Right ventricle myocardium superior (tissue), 1 donor: ENCODE results near the gene F10. TPM values are rescaled to one million over a fixed set of nuclear protein-coding genes. Genes with fewer than 3 reads are reported as not detected.

Source experiments
- ATAC-seq: fragments of 200-7000 bp; cut with Tn5 transposase; one replicate; pipeline ENCODE4 v1.9.1; 2020; ENCODE audit warnings: mild to moderate bottlenecking; ENCODE audit not compliant: poor library complexity
- DNase-seq: peaks from one replicate; pipeline ENCODE4 v3.0.0-alpha.2; 2020
- intact Hi-C: fragments of 100-400 bp; cut with DNase I; formaldehyde crosslinking; loops from one replicate; pipeline ENCODE4 v1.11.2; 2022
- total RNA-seq: library from RNA; stranded (reverse); fragmentation: NEBNext Ultra II Directional; extraction: Animal tissue kit (Norgen Biotek cat#: 25700); gene quantifications from one replicate; pipeline ENCODE4 v1.2.1, GENCODE V29; 2021
- donor health status: DM: no; HTN: yes; CAD: no; lungs with severe emphysema.

Gene F10
- total RNA-seq, 1 donor from 2014 or later = 4.5 TPM

DNA sequence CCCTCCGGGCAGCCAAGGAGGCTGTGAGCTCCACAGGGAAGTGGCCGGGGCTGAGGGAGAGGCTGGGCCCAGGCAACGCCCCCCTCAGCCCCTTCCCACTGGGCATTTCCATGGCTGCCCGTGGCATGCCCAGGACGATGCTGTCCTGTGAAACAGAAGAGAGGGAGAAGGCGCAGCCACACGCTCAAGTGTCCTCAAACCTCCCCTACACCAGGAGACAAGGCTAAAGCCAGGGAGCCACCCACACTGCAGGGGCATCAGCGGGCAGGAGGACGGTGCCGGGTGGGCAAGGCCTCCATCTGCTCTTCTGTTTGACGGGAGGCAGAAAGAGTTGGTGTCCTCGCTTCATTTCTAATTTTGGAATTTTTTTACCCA lies 21.6 kb downstream of the F10 start:
- no peak for DNase-seq
- intact Hi-C loops = no loop called here

GRCh38 chr13:113145496-113145895 lies 22.9 kb downstream of the F10 start:
- no peak for ATAC-seq
- no peak for DNase-seq
- intact Hi-C loops = no loop called here

More for the DNA sequence above, 21.6 kb downstream of the F10 start:
- no peak for ATAC-seq

DNA sequence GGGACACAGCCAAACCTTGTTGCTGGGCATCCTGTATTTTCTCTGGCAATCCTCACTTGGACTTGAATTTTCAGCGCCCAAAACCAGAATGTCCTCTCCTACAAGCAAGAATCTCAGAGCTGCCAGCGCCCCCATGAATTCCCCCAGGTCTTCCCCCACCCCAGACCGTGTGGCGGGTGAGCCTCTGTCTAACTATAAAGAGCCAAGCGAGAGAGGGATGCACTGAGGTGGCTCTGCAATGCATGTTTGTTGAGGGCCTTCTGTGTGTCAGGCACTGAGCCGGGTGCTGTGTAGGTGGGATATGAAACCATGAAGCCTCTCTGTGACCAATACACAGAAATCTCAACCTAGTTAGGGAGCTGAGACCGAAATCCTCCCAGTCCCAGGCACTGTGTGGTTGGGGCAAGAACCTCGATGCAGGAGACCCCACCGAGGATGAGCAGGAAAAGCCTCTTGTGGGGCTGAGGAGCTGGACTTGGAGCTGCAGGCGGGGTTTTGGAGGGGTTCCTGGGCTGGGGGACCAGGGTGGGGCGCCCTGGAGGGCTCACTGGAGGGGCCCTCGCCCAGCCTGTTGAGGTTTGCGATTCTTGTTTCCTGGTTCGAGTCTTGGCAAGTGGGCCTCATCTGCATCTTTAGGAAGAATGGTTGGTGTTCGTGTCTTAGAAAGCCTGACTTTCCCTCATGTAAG lies 23.5 kb downstream of the F10 start:
- DNase-seq = no peak

GRCh38 chr13:113146750-113147149 lies 24.2 kb downstream of the F10 start:
- intact Hi-C loops = no loop called here
- ATAC-seq (no peak), DNase-seq (no peak)

More for the DNA sequence above, 23.5 kb downstream of the F10 start:
- intact Hi-C loops = no loop called here
- ATAC-seq = no peak

DNA sequence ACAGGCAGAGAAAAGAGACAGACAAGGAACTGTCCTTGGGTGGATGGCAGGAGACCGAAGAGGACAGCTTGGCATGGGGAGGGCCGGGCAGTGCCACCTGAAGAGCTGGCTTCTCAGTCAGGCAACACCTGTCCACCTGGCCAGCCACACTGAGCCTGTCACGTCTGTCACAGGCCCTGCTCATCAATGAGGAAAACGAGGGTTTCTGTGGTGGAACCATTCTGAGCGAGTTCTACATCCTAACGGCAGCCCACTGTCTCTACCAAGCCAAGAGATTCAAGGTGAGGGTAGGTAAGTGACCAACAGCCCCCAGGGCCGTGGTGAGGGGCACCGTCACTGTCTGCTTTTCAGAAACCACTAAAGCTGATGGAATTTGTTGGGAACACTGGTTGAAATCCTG lies 24.6 kb downstream of the F10 start:
- DNase-seq = no peak
- ATAC-seq = no peak
- intact Hi-C loops = no loop called here

DNA sequence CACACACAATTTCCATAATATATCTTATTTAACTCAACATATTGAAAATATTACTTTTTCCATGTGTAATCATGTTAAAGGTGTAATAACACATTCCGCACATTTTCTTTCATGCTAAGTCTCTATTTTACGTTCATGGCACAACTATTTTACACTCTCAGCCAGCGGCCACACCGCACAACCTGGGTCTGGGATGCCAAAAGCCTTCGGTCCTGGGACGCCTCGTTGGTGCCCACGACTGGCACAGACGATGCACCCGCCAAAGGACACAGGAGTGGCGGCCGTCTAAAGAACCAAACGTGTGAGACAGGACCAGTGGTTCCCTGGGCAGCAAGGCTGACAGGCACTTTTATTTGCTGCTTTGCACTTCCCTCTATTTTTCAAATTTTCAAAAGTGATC lies 25.8 kb downstream of the F10 start:
- DNase-seq = no peak

GRCh38 chr13:113148940-113149503 lies 26.4 kb downstream of the F10 start:
- intact Hi-C loops = no loop called here
- ATAC-seq (no peak), DNase-seq (no peak)

More for the DNA sequence above, 25.8 kb downstream of the F10 start:
- intact Hi-C loops = no loop called here
- no peak for ATAC-seq

GRCh38 chr13:113149711-113150549 lies 27.3 kb downstream of the F10 start:
- ATAC-seq = no peak
- DNase-seq = no peak
- intact Hi-C loops = no loop called here

- intact Hi-C loops = no loop called here
- ATAC-seq = no peak
- no peak for DNase-seq
Measured at GRCh38 chr13:113150550-113151365, 28.2 kb downstream of the F10 start.

GRCh38 chr13:113151745-113152690 lies 29.4 kb downstream of the F10 start:
- ATAC-seq (peak; percentile 38), DNase-seq (no peak)
- intact Hi-C loops = no loop called here

DNA sequence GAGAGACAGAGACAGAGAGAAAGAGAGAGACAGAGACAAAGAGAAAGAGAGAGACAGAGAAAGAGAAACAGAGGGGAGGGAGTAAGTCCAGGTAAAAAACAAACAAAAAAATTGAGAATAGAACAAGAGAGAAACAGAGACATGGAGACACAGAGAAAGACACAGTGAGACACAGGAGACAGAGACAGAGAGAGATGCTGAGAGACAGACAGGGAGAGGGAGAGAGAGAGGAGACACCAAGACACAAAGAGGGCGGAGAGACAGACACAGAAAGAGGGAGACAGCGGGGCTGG lies 30.0 kb downstream of the F10 start:
- intact Hi-C loops = no loop called here
- DNase-seq (no peak), ATAC-seq (no peak)

DNA sequence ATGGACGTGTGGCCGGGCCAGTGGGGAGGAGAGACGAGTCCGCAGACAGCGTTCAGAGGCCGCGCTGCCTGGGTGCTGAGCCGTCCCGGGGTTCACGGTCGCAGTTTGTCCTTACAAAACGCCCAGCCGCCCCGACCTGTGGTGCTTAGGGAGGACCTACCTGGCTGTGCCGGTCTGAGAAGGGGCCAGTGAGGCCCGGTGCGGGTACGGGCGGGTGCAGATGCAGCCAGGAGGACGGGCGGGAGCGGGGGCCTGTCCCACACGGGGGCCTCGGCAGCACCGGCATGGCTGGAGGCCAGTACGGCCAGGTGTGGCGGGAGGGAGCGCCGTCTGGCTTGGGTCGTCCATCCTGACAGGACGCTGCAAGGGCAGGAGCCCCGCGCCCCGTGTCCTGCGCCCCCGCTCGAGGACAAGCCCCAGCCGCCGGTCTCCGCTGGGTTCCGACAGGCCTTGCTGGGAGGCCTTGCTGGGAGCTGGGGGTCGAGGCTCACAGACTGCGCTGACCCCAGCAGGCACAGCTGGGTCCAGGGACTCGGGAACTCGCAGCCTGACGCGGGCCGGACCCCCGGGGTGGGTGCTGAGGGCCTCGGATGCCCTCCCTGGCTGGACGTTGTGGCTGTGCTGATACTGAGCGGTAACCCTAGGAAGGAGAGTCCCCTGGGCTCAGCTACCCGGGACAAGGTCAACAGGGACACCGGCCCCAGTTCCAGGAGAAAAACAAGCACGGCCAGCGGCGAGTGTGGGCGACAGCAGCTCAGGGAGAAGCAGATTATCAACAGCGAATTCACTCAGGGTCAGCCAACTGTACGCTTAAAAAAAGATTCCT lies 30.6 kb downstream of the F10 start:
- ATAC-seq = peak; percentile 76
- DNase-seq = peak; percentile 77
- intact Hi-C loops = no loop called here

DNA sequence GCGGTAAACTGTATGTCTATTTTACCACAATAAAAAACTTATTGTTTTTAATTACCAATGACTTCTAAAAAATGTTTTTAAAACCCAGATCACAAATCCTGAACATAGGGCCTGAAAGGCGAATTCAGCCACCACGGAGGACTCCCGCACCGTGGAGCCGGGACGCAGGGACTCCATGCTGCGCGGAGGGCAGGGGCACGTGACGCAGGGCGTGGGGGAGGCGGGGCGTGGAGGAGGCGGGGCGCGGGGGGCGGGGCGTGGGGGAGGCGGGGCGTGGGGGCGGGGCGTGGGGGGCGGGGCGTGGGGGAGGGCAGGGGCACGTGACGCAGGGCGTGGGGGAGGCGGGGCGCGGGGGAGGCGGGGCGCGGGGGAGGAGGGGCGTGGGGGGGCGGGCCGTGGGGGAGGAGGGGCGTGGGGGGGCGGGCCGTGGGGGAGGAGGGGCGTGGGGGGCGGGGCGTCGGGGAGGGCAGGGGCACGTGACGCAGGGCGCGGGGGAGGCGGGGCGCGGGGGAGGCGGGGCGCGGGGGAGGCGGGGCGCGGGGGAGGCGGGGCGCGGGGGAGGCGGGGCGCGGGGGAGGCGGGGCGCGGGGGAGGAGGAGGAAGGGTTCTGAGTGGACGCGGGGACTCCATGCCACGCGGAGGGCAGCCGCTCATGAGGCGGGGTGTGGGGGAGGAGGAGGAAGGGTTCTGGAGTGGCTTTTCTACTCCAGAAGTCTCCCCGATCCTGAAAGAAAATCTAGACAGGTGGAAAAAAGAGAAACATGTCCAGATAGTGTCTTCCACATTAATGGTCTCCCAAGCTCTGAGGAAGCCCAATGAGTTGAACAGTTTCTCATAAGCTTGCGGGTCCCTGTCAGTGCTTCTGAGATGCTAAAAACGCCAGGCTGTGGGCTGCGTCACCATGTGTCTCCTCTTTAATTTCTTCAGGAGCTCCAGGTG lies 31.5 kb downstream of the F10 start:
- DNase-seq (peak; percentile 88), ATAC-seq (peak; percentile 84)
- intact Hi-C loops = no loop called here

GRCh38 chr13:113155201-113155600 lies 32.6 kb downstream of the F10 start:
- DNase-seq (no peak), ATAC-seq (no peak)

GRCh38 chr13:113155982-113156655 lies 33.5 kb downstream of the F10 start:
- no peak for DNase-seq
- intact Hi-C loops = no loop called here
- ATAC-seq = no peak

More at GRCh38 chr13:113155201-113155600, 32.6 kb downstream of the F10 start:
- intact Hi-C loops = no loop called here
